MCF 10A (cell line): ENCODE data around the gene TTC3. TPM values are rescaled to one million over a fixed set of nuclear protein-coding genes. Genes with fewer than 3 reads are reported as not detected.

Experiments used
- BruUV-seq: library from RNA; stranded (reverse); fragments of 400-500 nt; replicated peaks from 2 replicates; lab custom pipeline; 2021; lab: Mats Ljungman, UMichigan
- CTCF ChIA-PET: fragments of 300-600 bp; sonication (Branson Sonifier 250); formaldehyde crosslinking; extraction: SDS; loops from one replicate; lab custom pipeline; 2021; ENCODE audit warnings: antibody characterized with exemption, inconsistent platforms; lab: Yijun Ruan, JAX
- POLR2A ChIA-PET: fragments of 300-600, 350-650 bp; sonication (Branson Sonifier 250); formaldehyde crosslinking; extraction: SDS; loops from one replicate; lab custom pipeline; 2020; ENCODE audit warnings: antibody characterized with exemption, inconsistent platforms; lab: Yijun Ruan, JAX
- DNase-seq: peaks from one replicate; pipeline ENCODE4 v3.0.0-alpha.2; 2018; ENCODE audit not compliant: unreplicated experiment
- H3K27ac Mint-ChIP-seq: one replicate; pipeline ENCODE4 v1.8.0; 2022; ENCODE audit warnings: mild to moderate bottlenecking, low read depth, mixed read lengths; ENCODE audit not compliant: unreplicated experiment
- H3K27me3 Mint-ChIP-seq: one replicate; pipeline ENCODE4 v1.8.0; 2022; ENCODE audit warnings: mixed read lengths; ENCODE audit not compliant: insufficient read depth, unreplicated experiment
- H3K36me3 Mint-ChIP-seq: one replicate; pipeline ENCODE4 v1.8.0; 2022; ENCODE audit warnings: mild to moderate bottlenecking, moderate library complexity, mixed read lengths; ENCODE audit not compliant: insufficient read depth, unreplicated experiment
- H3K4me1 Mint-ChIP-seq: one replicate; pipeline ENCODE4 v1.8.0; 2022; ENCODE audit warnings: mixed read lengths; ENCODE audit not compliant: insufficient read depth, unreplicated experiment
- H3K4me3 Mint-ChIP-seq: one replicate; pipeline ENCODE4 v1.8.0; 2022; ENCODE audit warnings: mild to moderate bottlenecking, moderate library complexity, mixed read lengths; ENCODE audit not compliant: unreplicated experiment
- H3K9me3 Mint-ChIP-seq: one replicate; pipeline ENCODE4 v1.8.0; 2022; ENCODE audit warnings: mixed read lengths; ENCODE audit not compliant: unreplicated experiment
- CTCF ChIP-seq: fragments of 200-600 bp; IDR thresholded peaks from one replicate; pipeline ENCODE4 v1.8.0; 2022; ENCODE audit warnings: antibody characterized with exemption, mild to moderate bottlenecking; ENCODE audit not compliant: unreplicated experiment
- intact Hi-C: fragments of 100-400 bp; cut with micrococcal nuclease; formaldehyde crosslinking; loops from 2 replicates; pipeline ENCODE4 v1.14.1; 2022
- total RNA-seq: library from RNA; stranded (reverse); gene quantifications from 2 replicates; pipeline ENCODE4 v1.2.3, GENCODE V29; 2022

Gene TTC3
- total RNA-seq, 1 experiment from 2014 or later = 74.4 TPM

DNA sequence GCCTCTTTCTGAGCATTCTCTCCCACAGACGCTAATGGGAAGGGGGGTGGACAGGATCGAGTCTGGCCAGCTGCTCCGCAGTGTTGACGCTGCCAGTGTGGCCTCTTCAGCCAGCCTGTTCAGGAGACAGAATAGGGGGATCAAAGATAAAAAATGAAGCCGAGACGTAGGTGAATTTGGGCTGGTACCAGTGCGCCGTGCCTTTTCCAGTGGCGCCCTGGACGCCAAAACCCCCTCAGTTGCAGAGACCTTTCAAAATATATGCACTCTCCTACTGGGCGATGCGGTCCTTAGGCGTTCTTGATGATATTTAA lies 1.1 kb downstream of the TTC3 start:
- POLR2A ChIA-PET = interaction anchor here (0.6 to 1.7 kb wide), 8 partner anchors 8 to 772 kb away, joined by 3 to 6 read pairs (median 4); no protein-coding TSS in a partner anchor
- H3K27me3 Mint-ChIP-seq = no peaks in the 10 kb centered on the region
- no peaks in the 10 kb centered on the region for H3K9me3 Mint-ChIP-seq
- CTCF ChIA-PET = no interaction called here
- peaks cover 3% of the 10 kb centered on the region for H3K36me3 Mint-ChIP-seq
- peak overlapping the region; percentile 97 for H3K4me3 Mint-ChIP-seq
- H3K27ac Mint-ChIP-seq = peak overlapping the region; percentile 74
- no TSS peak for BruUV-seq
- TF ChIP-seq CTCF = no peak
- peaks cover 28% of the 10 kb centered on the region for H3K4me1 Mint-ChIP-seq
- DNase-seq = peak; percentile 41
- intact Hi-C loops = no loop called here

DNA sequence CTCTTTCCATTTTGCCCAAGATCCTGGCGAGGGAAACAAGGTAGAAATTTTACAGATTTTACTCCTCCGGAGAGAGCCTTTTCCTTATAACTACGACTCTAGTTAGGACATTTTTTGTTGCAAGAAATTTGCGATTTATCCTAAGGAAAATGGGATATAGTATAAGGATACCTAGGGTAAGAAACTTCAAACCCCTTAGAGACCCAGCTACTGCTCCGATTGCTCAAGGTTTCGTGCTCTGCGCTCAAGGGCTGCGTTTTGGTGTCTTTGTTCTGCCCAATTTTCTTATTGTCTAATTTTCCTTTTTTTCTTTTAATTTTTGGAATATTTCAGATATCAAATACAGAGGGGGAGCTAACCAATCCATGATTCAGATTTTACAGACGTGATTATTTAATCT lies 1.5 kb downstream of the TTC3 start:
- intact Hi-C loops = no loop called here
- TF ChIP-seq CTCF = no peak
- ChIA-PET POLR2A (interaction anchor here (0.6 to 1.7 kb wide), 8 partner anchors 8 to 772 kb away, joined by 3 to 6 read pairs (median 4); no protein-coding TSS in a partner anchor), CTCF (interaction anchor here (0.7 kb wide), 1 partner anchor 11 kb away, joined by 4 read pairs; no protein-coding TSS in a partner anchor)
- peaks cover 31% of the 10 kb centered on the region for H3K4me1 Mint-ChIP-seq
- no TSS peak for BruUV-seq
- H3K4me3 Mint-ChIP-seq = peak overlapping the region; percentile 97
- H3K27ac Mint-ChIP-seq = peak overlapping the region; percentile 74
- H3K9me3 Mint-ChIP-seq = no peaks in the 10 kb centered on the region
- no peaks in the 10 kb centered on the region for H3K27me3 Mint-ChIP-seq
- DNase-seq = peak; percentile 28
- H3K36me3 Mint-ChIP-seq = no peaks in the 10 kb centered on the region

DNA sequence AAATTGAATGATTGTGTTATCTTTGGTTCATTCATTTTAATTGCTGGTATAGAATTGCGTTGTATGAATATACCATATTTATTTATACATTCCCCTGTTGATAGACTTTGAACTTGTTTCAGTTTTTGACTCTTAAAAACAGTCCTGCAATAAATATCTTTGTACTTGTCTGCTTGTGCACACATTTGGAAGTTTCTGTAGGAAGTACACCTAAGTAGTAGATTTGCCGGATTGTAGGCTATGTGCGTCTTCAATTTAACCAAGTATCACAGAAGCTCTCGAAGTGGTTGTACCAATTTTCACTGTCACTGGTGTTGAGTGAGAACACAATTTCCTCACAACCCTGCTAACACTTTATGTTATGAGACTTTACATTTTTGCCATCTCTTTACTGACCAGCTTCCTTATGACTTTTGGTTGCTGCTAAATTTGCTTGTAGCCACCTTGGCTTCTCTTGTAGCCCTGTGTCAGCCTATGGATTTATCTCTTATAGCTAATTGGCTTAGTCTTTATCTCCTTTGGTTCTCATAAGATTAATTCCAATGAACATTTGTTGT lies 2.2 kb downstream of the TTC3 start:
- peak overlapping the region; percentile 97 for H3K4me3 Mint-ChIP-seq
- TSS peak; percentile 25 for BruUV-seq
- H3K4me1 Mint-ChIP-seq = peaks cover 31% of the 10 kb centered on the region
- no peaks in the 10 kb centered on the region for H3K9me3 Mint-ChIP-seq
- POLR2A ChIA-PET = interaction anchor here (0.6 to 1.7 kb wide), 6 partner anchors 7 to 697 kb away, joined by 3 to 6 read pairs (median 4); no protein-coding TSS in a partner anchor
- H3K36me3 Mint-ChIP-seq = no peaks in the 10 kb centered on the region
- CTCF ChIA-PET = interaction anchor here (0.6 to 0.7 kb wide), 3 partner anchors 10 to 27 kb away, joined by 3 to 4 read pairs (median 4); no protein-coding TSS in a partner anchor
- H3K27ac Mint-ChIP-seq = peak overlapping the region; percentile 74
- H3K27me3 Mint-ChIP-seq = no peaks in the 10 kb centered on the region
- TF ChIP-seq CTCF = no peak
- intact Hi-C loops = no loop called here
- DNase-seq = no peak

DNA sequence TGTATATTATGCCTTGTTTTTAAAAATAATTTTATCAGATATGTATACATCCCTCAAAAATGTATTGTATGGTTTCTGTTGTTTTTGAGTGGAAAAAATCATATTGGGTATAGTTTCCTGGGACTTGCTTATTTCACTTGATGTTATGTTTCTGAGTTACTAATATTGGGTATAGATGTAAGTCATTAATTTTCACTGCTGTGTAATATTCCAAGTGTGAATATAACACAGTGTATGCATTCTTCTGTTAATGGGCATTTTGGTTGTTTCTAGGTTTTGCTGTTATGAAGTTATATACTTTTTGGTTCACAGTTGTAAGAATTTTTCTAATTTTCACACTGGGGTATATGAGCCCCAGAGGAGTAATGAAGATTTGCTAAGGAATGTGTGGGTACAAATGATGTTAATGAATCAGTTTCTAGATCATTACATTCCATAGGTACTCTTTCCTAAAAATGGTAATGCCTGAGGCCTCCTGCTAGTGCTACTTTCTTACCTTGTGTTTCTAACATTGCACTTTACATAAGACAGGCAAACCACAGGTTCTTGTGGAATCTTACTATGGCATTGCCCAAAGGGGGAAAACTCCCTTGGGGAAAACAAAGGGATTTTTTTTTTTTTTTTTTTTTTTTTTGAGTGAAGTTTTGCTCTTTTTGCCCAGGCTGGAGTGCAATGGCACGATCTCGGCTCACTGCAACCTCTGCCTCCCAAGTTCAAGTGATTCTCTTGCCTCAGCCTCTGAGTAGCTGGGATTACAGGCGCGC lies 3.2 kb downstream of the TTC3 start:
- CTCF ChIA-PET = interaction anchor here (0.6 to 0.7 kb wide), 2 partner anchors 25 to 26 kb away, joined by 3 to 4 read pairs; no protein-coding TSS in a partner anchor
- POLR2A ChIA-PET = interaction anchor here (1.1 to 1.7 kb wide), 3 partner anchors 16 to 111 kb away, joined by 3 to 6 read pairs (median 5); no protein-coding TSS in a partner anchor

More for the DNA sequence above, 3.2 kb downstream of the TTC3 start:
- no peak overlapping the region for H3K27ac Mint-ChIP-seq
- no TSS peak for BruUV-seq
- intact Hi-C loops = no loop called here
- no peak overlapping the region for H3K4me3 Mint-ChIP-seq
- peaks cover 33% of the 10 kb centered on the region for H3K4me1 Mint-ChIP-seq
- H3K9me3 Mint-ChIP-seq = no peaks in the 10 kb centered on the region
- H3K36me3 Mint-ChIP-seq = no peaks in the 10 kb centered on the region
- DNase-seq = no peak
- H3K27me3 Mint-ChIP-seq = no peaks in the 10 kb centered on the region
- TF ChIP-seq CTCF = no peak
